Measurements from ENCODE around the gene CPZ. TPM values are rescaled to one million over a fixed set of nuclear protein-coding genes. Genes with fewer than 3 reads are reported as not detected.

CPZ gene
- total and polyA plus RNA-seq, 2 donors (not counting 1 experiment from before 2014, with no cell fraction given) = not detected

DNA sequence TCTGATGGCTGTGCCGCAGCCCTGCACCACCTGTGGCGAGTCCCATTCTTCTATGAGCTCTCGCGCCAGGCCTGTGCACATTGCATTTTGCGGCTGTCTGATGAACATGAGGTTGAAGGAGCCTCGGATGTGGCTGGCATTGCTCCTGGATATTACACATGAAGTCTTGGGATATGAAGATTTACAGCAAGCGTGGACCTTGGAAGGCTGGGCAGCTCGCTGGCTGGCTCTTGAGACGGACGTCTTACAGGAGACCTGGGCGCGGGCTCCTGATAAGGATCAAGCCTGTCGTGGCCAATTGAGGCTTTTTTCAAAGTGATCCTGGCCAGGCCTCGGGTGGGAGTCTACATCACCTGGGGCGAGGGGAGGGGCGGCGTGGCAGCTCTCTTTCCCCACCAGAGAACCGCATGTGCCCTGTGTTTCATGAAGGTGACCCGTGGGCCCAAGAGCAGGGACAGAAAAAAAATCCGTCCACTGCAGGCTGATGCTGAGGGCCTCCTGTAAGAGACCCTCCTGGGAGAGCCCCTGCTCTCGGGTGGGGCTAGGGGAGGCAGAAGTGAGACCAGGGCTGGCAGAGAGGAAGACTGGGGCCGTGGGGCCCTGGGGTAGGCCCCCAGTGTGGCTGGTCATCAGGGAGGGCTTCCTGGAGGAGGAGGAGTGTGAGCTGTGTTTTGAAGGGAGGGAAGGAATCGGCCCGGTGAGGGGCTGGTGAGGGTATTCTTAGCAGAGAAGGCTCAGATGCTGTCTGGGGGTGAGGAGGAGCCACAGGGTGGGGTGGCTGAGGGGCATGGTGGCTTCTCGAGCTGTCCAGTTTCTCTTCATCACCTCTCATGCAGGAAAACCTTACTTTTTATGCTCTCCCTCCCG is 23.6 kb downstream of the CPZ start:
- Histone ChIP-seq H3K36me3 (replicated peaks in 1 of 2; ENCODE audit: control extremely low read depth in 1 of 2, control insufficient read depth in 1 of 2, extremely low read depth in 1 of 2, insufficient read depth in 2 of 2, low read length in 1 of 2) (no peaks in the 10 kb centered on the region), H3K4me1 (ENCODE audit: control insufficient read depth in 2 of 2, insufficient read depth in 2 of 2, low read length in 2 of 2) (no peaks in the 10 kb centered on the region), H3K9ac (ENCODE audit: low read length) (no peak overlapping the region), H3K4me3 (ENCODE audit: control extremely low read depth in 1 of 5, extremely low read depth in 1 of 5, insufficient read depth in 1 of 5, low read depth in 2 of 5, low read length in 4 of 5) (no peak overlapping the region), H3K79me2 (ENCODE audit: control insufficient read depth, insufficient read depth, low read length) (no peaks in the 10 kb centered on the region), H2AFZ (ENCODE audit: insufficient read depth, low read depth, low read length, poor library complexity, severe bottlenecking) (no peak overlapping the region), H3K27me3 (replicated peaks in 1 of 4; ENCODE audit: control extremely low read depth in 1 of 4, control insufficient read depth in 3 of 4, insufficient read depth in 4 of 4, low read length in 3 of 4) (no peaks in the 10 kb centered on the region), H3K27ac (ENCODE audit: low read length in 2 of 2) (no peak overlapping the region), H3K9me3 (ENCODE audit: control extremely low read depth in 1 of 3, control insufficient read depth in 2 of 3, insufficient read depth in 1 of 3, low read length in 2 of 3) (no peaks in the 10 kb centered on the region), H3K4me2 (replicated peaks; ENCODE audit: low read depth, low read length, poor library complexity, severe bottlenecking) (no peak overlapping the region), H4K20me1 (ENCODE audit: control insufficient read depth, insufficient read depth, low read length, poor library complexity, severe bottlenecking) (no peaks in the 10 kb centered on the region)
- TF ChIP-seq EZH2 (IDR thresholded peaks at IDR 0.05; ENCODE audit: borderline replicate concordance, insufficient read depth, low read depth, low read length, poor library complexity, severe bottlenecking) = no peak
- TF ChIP-seq, protein P1, sequence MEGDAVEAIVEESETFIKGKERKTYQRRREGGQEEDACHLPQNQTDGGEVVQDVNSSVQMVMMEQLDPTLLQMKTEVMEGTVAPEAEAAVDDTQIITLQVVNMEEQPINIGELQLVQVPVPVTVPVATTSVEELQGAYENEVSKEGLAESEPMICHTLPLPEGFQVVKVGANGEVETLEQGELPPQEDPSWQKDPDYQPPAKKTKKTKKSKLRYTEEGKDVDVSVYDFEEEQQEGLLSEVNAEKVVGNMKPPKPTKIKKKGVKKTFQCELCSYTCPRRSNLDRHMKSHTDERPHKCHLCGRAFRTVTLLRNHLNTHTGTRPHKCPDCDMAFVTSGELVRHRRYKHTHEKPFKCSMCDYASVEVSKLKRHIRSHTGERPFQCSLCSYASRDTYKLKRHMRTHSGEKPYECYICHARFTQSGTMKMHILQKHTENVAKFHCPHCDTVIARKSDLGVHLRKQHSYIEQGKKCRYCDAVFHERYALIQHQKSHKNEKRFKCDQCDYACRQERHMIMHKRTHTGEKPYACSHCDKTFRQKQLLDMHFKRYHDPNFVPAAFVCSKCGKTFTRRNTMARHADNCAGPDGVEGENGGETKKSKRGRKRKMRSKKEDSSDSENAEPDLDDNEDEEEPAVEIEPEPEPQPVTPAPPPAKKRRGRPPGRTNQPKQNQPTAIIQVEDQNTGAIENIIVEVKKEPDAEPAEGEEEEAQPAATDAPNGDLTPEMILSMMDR (IDR thresholded peaks at IDR 0.05) = no peak
- no peak overlapping the region for H3K4me3 Mint-ChIP-seq
- H3K27ac Mint-ChIP-seq = no peak overlapping the region
- ChIA-PET CTCF (no interaction called here), POLR2A (no interaction called here)
- no peaks in the 10 kb centered on the region for H3K9me3 Mint-ChIP-seq (ENCODE audit: insufficient read depth)
- H3K27me3 Mint-ChIP-seq = no peaks in the 10 kb centered on the region
- ATAC-seq (ENCODE audit: low read depth) (no peak), DNase-seq (no peak)
- intact Hi-C loops (cut with micrococcal nuclease) = no loop called here
- 85% methylated on average over 23 of the region's 26 CpGs for WGBS (ENCODE audit: insufficient coverage)
- no peaks in the 10 kb centered on the region for H3K4me1 Mint-ChIP-seq

DNA sequence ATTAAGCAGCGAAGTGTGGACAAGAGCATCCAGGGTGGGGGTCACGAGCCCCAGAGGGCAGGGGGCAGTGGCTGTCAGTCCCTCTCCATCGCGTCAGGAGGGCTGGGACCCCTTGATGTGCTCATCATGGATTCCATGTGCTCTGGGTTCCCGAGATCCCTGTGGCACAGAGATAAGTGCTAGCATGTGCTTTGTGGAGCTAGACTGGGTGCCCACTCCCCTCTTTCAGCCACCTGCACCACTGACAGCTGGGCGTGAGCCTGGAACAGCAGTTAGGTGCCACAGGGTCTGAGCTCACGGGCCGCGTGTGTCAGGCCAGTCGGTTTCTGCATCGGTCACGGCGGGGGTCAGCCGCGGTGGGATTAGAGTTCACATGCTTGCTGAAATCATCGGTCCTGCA is 24.3 kb downstream of the CPZ start:
- Histone ChIP-seq H3K36me3 (replicated peaks in 1 of 2; ENCODE audit: control extremely low read depth in 1 of 2, control insufficient read depth in 1 of 2, extremely low read depth in 1 of 2, insufficient read depth in 2 of 2, low read length in 1 of 2) (no peaks in the 10 kb centered on the region), H3K4me3 (ENCODE audit: control extremely low read depth in 1 of 5, extremely low read depth in 1 of 5, insufficient read depth in 1 of 5, low read depth in 2 of 5, low read length in 4 of 5) (no peak overlapping the region), H3K4me2 (replicated peaks; ENCODE audit: low read depth, low read length, poor library complexity, severe bottlenecking) (no peak overlapping the region), H3K27ac (ENCODE audit: low read length in 2 of 2) (no peak overlapping the region), H3K9ac (ENCODE audit: low read length) (no peak overlapping the region), H3K79me2 (ENCODE audit: control insufficient read depth, insufficient read depth, low read length) (no peaks in the 10 kb centered on the region), H3K4me1 (ENCODE audit: control insufficient read depth in 2 of 2, insufficient read depth in 2 of 2, low read length in 2 of 2) (no peaks in the 10 kb centered on the region), H4K20me1 (ENCODE audit: control insufficient read depth, insufficient read depth, low read length, poor library complexity, severe bottlenecking) (no peaks in the 10 kb centered on the region), H2AFZ (ENCODE audit: insufficient read depth, low read depth, low read length, poor library complexity, severe bottlenecking) (no peak overlapping the region), H3K27me3 (replicated peaks in 1 of 4; ENCODE audit: control extremely low read depth in 1 of 4, control insufficient read depth in 3 of 4, insufficient read depth in 4 of 4, low read length in 3 of 4) (no peaks in the 10 kb centered on the region), H3K9me3 (ENCODE audit: control extremely low read depth in 1 of 3, control insufficient read depth in 2 of 3, insufficient read depth in 1 of 3, low read length in 2 of 3) (no peaks in the 10 kb centered on the region)
- ATAC-seq (ENCODE audit: low read depth) = no peak
- TF ChIP-seq EZH2 (IDR thresholded peaks at IDR 0.05; ENCODE audit: borderline replicate concordance, insufficient read depth, low read depth, low read length, poor library complexity, severe bottlenecking) = no peak
- TF ChIP-seq, protein P1 (IDR thresholded peaks at IDR 0.05) = no peak
- no peak overlapping the region for H3K27ac Mint-ChIP-seq
- no peak overlapping the region for H3K4me3 Mint-ChIP-seq
- whole genome bisulfite sequencing (ENCODE audit: insufficient coverage) = 90% methylated on average over 16 of the region's 16 CpGs
- ChIA-PET POLR2A (no interaction called here), CTCF (no interaction called here)
- H3K27me3 Mint-ChIP-seq = no peaks in the 10 kb centered on the region
- no peaks in the 10 kb centered on the region for H3K9me3 Mint-ChIP-seq (ENCODE audit: insufficient read depth)
- DNase-seq = no peak
- intact Hi-C loops (cut with micrococcal nuclease) = no loop called here
- H3K4me1 Mint-ChIP-seq = no peaks in the 10 kb centered on the region
